SK-N-SH treated with all-trans-retinoic acid at 6 μM for 48 hours (cell line): ENCODE data around the gene OR2V1.

Experiments
- CSDC2 ChIP-seq: fragments of 250-450 bp; sonication (Bioruptor Pico); IDR thresholded peaks from 2 replicates; pipeline ENCODE4 v1.5.0; 2020; ENCODE audit warnings: mild to moderate bottlenecking, moderate library complexity
- ESRRG ChIP-seq: fragments of 250-450 bp; sonication (Bioruptor Pico); IDR thresholded peaks from 2 replicates; pipeline ENCODE4 v1.6.1; 2021; ENCODE audit warnings: mild to moderate bottlenecking
- GLIS3 ChIP-seq: fragments of 250-450 bp; sonication (Bioruptor Pico); IDR thresholded peaks from 2 replicates; pipeline ENCODE4 v1.5.0; 2020; ENCODE audit warnings: mild to moderate bottlenecking, moderate library complexity
- OSR1 ChIP-seq: fragments of 250-450 bp; sonication (Bioruptor Pico); IDR thresholded peaks from 2 replicates; pipeline ENCODE4 v1.8.0; 2022; ENCODE audit warnings: moderate library complexity, mild to moderate bottlenecking, inconsistent platforms
- SNAI2 ChIP-seq: fragments of 250-450 bp; sonication (Bioruptor Pico); IDR thresholded peaks from 2 replicates; pipeline ENCODE4 v1.5.0; 2020; ENCODE audit warnings: mild to moderate bottlenecking, moderate library complexity
- TCF4 ChIP-seq: fragments of 250-450 bp; sonication (Bioruptor Pico); IDR thresholded peaks from 2 replicates; pipeline ENCODE4 v1.8.0; 2021; ENCODE audit warnings: mild to moderate bottlenecking, moderate library complexity, borderline replicate concordance
- ZNF565 ChIP-seq: fragments of 450-650 bp; formaldehyde crosslinking; conservative IDR thresholded peaks from 2 replicates; pipeline ENCODE4 v1.5.0; 2020; ENCODE audit warnings: low read depth, mild to moderate bottlenecking, moderate library complexity
- TF ChIP-seq, protein P1 (sequence below): fragments of 250-450 bp; sonication (Bioruptor Pico); IDR thresholded peaks from 2 replicates; pipeline ENCODE4 v1.5.1; 2021; ENCODE audit warnings: mild to moderate bottlenecking, moderate library complexity
- TF ChIP-seq, protein P2 (sequence below): fragments of 250-450 bp; sonication (Bioruptor Pico); IDR thresholded peaks from 2 replicates; pipeline ENCODE4 v1.5.1; 2020; ENCODE audit warnings: low read depth, mild to moderate bottlenecking, moderate library complexity
- TF ChIP-seq, protein P3 (sequence below): fragments of 250-450 bp; sonication (Bioruptor Pico); IDR thresholded peaks from 2 replicates; pipeline ENCODE4 v1.8.0; 2020; ENCODE audit warnings: mild to moderate bottlenecking, moderate library complexity, borderline replicate concordance

DNA sequence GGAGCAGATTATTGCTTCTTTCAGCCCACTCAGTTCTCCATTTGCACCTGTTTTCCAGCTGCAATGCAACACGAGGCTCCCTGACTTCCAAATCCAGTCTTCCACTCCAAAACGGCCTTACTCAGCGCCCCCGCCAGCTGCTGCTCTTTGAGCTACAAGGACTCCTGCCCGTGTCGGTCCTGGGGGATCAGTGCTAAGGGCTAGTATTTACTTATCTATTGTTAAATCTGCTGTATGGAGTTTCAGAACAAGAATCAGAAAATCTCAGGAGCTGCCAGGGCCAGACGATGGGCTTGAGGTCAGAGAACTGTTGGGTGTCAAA, 44.1 kb downstream of the OR2V1 start:
- TF ChIP-seq SNAI2, result no peak
- no peak for TF ChIP-seq GLIS3 (CRISPR knock-in tag)
- no peak for TF ChIP-seq OSR1 (CRISPR knock-in tag)
- no peak for TF ChIP-seq ZNF565
- TF ChIP-seq, protein P1, sequence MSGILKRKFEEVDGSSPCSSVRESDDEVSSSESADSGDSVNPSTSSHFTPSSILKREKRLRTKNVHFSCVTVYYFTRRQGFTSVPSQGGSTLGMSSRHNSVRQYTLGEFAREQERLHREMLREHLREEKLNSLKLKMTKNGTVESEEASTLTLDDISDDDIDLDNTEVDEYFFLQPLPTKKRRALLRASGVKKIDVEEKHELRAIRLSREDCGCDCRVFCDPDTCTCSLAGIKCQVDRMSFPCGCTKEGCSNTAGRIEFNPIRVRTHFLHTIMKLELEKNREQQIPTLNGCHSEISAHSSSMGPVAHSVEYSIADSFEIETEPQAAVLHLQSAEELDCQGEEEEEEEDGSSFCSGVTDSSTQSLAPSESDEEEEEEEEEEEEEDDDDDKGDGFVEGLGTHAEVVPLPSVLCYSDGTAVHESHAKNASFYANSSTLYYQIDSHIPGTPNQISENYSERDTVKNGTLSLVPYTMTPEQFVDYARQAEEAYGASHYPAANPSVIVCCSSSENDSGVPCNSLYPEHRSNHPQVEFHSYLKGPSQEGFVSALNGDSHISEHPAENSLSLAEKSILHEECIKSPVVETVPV (CRISPR knock-in tag), result no peak
- TF ChIP-seq, protein P2, sequence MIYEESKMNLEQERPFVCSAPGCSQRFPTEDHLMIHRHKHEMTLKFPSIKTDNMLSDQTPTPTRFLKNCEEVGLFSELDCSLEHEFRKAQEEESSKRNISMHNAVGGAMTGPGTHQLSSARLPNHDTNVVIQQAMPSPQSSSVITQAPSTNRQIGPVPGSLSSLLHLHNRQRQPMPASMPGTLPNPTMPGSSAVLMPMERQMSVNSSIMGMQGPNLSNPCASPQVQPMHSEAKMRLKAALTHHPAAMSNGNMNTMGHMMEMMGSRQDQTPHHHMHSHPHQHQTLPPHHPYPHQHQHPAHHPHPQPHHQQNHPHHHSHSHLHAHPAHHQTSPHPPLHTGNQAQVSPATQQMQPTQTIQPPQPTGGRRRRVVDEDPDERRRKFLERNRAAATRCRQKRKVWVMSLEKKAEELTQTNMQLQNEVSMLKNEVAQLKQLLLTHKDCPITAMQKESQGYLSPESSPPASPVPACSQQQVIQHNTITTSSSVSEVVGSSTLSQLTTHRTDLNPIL (CRISPR knock-in tag), result no peak
- TF ChIP-seq ESRRG, result no peak
- TF ChIP-seq, protein P3, sequence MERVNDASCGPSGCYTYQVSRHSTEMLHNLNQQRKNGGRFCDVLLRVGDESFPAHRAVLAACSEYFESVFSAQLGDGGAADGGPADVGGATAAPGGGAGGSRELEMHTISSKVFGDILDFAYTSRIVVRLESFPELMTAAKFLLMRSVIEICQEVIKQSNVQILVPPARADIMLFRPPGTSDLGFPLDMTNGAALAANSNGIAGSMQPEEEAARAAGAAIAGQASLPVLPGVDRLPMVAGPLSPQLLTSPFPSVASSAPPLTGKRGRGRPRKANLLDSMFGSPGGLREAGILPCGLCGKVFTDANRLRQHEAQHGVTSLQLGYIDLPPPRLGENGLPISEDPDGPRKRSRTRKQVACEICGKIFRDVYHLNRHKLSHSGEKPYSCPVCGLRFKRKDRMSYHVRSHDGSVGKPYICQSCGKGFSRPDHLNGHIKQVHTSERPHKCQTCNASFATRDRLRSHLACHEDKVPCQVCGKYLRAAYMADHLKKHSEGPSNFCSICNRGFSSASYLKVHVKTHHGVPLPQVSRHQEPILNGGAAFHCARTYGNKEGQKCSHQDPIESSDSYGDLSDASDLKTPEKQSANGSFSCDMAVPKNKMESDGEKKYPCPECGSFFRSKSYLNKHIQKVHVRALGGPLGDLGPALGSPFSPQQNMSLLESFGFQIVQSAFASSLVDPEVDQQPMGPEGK (CRISPR knock-in tag), result no peak
- no peak for TF ChIP-seq CSDC2
- no peak for TF ChIP-seq TCF4
